Measurements from ENCODE around the gene ZWILCH.
"Not testable (repeated sequence)": the region's sequence is repeated elsewhere in the genome, so short reads cannot be mapped to it uniquely, and the experiment has no call there.

Gene ZWILCH

DNA sequence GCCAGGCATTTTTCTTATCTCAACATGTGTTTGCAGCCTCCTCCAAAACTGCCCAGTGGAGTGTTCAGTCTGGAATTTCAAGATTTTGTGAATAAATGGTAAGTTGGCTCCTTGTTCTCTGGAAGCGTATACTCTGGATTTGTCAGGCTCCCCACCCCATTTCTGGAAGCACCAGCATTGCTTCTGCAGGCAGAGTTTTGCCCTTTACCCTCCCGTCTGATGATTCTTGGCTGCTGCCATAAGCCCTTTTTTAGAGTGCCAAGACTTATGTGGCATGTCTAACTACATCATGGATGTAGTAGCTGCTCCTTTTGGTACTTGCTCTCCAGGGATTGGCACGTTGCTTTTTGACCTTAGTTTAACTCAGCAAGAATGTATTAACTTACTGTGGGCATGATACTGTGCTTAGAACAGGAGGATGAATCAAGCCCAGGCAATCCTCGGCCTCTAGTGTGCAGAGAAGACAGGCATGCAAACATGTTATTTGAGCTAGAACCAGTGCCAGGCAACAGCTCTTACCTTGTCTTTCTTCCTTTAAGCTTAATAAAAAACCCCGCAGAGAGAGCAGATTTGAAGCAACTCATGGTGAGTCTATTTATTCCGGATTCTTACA is 15.8 kb upstream of the ZWILCH start:
- DNase-seq: no peak

DNA sequence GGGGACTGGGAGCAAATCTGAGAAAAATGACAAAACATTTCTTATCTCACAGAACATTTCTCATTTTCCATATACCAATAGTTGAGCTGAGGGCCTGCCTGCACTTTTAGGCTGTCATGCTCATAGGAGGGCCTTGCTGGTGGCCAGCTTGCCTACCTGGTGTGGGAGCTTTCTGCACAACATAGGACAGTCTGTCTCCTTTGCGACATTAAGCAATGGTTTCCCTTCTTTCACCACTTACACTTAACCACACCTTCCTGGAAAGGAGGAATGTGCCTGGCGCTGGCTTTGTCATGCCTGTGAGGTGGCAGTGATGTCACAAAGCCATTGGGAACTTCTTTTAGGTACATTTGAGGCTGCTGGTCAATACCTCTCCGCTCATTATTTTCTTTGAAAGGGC is 13.3 kb upstream of the ZWILCH start:
- DNase-seq: no peak

- no peak for DNase-seq
Observed at GRCh38 chr15:66494262-66494661, 10.9 kb upstream of the ZWILCH start.

GRCh38 chr15:66496951-66497501 is 8.1 kb upstream of the ZWILCH start:
- DNase-seq: peak; percentile 49 to 53

GRCh38 chr15:66497502-66498455 is 7.3 kb upstream of the ZWILCH start, which contains the start of gene SNAPC5:
Gene SNAPC5 (minus strand): TSS chr15:66497762. CDS start chr15:66497731, 31 bp downstream.
- peak; percentile 89 to 91 for DNase-seq

- DNase-seq: peak; percentile 52 to 53
Observed at GRCh38 chr15:66498501-66499386, 6.4 kb upstream of the ZWILCH start.

GRCh38 chr15:66500346-66500745 is 4.8 kb upstream of the ZWILCH start:
- not testable (repeated sequence) for DNase-seq

DNA sequence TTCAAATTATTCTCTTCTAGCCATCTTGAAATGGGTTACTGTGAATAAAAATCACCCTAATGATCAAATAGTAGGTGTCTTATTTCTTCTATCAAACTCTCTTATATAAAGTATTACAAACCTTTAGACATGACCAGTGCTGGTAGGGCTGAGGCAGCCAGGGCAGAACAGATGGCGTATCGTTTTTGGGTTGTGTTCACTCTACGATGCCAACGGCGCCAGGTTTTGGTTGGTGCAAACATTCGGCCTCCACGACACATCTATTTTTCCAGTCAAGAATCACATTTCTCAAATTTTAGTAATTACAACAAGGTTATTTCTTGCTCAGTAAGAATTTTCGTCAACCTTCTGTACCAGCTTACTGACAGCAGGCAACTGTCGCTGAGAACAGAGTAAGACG is 2.6 kb upstream of the ZWILCH start:
- DNase-seq: no peak

- DNase-seq: not testable (repeated sequence)
Observed at GRCh38 chr15:66503041-66503648, 2.0 kb upstream of the ZWILCH start.

DNA sequence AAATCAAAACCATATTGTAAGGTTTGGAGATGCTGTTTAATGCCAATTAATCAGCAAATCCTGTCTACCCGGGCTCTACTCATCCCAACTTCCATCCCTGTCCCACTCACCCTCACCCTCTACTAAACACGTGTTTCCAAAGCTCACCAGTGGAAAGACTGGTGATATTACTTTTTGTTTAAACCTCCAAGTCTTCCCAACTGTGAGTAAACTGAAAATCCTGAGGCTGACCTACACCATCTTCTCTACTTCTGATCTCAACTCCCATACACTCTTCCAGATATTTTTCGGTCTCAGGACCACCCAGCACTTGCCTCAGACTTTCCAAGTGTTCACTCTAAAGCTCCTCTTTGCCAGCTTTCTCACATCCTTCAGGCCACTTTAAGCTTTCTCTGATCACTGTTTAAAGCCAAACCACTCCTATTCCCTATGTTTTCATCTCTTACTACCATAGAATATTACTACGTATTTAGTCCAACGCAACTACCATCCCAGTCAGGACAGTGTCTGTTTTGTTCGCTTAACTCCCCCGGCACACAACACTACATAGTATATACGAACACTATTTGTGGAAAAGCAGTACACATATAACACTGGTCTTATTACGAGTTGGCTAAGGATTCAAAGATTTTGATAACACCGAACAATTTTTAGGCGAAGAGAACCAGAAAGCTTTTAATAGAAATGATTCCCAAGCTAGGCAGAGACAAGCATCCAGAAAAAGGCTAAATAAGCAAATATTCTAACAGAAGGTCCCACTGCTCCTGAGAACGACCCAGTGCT is 1.2 kb upstream of the ZWILCH start:
- peak in 1 of 2 experiments; percentile 20 for DNase-seq

DNA sequence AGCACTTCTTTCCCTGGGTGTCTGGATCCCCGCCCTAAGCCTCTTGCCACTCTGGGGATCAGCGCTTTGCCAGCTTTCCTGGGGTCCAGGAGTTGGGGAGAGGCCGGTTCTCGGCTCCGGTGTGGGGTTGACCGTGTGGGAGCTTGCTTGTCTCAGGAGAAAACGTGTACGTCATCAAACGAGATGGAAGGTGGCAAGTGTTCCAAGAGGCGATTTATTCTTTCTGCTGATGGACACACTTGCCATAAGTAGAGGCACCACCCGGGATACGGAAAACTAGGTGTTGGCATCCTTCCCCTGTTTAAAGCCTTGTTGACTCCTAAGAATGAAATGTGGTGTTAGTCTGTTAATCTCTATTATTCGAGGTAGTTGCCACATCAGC is 295 bp downstream of the ZWILCH start:
- DNase-seq: peak; percentile 51 to 55

GRCh38 chr15:66505818-66506217 is 692 bp downstream of the ZWILCH start:
- DNase-seq: no peak

DNA sequence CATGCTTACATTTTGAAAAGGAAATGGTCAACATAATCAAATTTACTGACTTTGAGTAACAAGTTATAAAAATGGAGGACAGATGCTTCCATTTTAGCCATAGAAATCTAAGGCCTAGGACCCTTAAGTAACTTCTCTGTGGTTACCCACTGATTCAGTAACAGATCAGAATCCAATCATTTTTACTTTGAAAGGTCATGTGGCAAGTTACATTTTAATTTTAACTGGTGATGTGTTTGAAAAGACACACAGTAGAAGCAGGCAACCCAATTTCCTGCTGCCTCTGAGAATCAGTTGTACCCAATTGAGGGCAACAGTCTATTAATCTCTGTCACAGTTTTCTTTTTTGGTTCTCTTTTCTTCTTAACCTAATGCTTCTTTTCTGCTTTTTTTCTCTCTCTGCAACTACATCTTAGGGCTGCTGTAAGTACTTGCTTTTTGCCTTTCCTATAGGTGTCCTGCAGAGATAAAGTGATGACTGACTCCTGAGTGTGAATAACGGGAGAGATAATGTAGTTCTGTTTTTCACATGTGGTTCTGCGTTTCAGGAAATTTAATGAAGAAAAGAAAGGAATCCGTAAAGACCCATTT is 3.3 kb downstream of the ZWILCH start:
- DNase-seq: no peak

DNA sequence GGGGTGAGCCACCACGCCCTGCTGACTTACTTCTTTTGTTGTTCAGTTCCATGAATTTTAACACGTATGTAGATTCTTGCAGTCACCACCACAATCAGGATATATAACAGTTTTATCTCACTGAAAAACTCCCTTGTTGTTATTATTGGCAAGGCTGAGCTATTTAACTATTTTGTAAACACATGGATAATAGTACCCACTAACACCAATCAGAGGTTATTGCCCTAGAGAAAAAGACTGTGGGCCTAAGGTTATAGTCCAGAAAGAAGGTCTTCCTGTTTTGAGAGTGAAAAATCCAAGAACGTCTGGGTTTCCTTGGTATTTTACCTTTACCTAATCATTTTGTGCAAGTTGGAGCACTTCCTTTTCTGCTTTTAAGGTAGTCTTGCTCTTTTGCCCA is 9.5 kb downstream of the ZWILCH start:
- no peak for DNase-seq

- DNase-seq: no peak
Observed at GRCh38 chr15:66515901-66516322, 10.8 kb downstream of the ZWILCH start.

DNA sequence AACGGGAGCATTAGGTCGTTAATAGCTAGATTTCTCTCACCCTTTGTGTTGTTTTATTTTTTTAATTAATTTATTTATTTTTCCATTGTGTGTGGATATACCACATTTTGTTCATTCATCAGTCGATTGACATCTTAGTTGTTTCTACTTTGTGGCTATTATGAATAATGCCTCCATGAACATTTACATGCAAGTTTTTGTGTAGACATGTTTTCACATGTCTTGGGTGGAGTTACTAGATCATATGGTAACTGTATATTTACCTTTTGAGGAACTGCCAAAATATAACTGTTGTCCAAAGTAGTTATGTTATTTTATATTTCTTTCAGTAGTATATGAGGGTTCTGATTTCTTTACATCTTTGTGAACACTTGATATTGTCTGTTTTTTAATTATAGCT is 18.8 kb downstream of the ZWILCH start:
- no peak for DNase-seq

DNA sequence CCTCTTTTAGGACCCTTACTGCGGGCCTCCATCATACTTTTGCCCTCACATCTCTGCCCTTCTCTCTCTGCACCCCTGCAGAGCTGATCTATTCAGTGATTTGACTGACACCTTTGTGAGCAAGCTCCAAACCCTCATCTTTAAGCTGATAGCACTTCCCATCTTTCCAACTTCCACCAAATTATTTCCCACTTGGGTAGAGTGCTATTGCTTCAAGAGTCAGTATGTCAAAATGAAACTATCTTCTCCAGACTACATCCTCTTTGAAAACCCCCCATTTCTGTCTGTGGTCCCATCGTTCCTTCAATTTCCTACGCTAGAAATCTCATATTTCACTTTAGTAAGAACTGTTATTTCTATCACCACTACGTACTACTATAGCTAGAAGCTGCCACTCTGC is 19.7 kb downstream of the ZWILCH start:
- DNase-seq: no peak

DNA sequence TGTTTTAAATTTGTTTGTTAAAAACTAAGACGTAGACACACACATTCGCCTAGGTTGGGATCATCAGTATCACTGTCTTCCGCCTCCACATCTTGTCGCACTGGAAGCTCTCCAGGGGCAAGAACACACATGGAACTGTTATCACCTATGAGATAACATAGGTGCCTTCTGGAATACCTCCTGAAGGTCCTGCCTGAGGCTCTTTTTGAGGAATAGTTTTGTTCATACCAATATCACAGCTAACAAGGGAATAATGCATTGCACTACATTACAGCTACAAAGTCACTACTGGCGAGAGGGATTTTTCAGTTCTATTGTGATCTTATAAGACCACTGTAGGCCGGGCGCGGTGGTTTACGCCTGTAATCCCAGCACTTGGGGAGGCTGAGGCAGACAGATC is 29.9 kb downstream of the ZWILCH start:
- DNase-seq: no peak

- no peak for DNase-seq
Observed at GRCh38 chr15:66542896-66543295, 37.8 kb downstream of the ZWILCH start.

DNA sequence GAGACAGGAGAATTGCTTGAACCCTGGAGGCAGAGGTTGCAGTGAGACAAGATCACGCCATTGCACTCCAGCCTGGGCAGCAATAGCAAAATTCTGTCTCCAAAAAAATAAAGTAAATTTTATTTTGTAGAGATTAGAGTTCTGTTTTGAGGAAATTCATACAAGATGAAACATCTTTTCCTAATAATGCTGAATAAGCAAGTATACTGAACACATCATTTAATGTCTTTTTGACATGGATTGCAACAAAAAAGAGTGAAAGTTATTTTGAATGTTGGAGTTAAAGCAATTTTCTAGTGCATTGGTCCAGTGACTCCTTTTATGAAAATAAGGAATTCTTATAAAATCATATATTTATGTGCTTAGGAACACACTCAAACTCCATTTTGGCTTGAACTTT is 40.1 kb downstream of the ZWILCH start:
- DNase-seq: no peak

GRCh38 chr15:66555685-66556084 is 50.6 kb downstream of the ZWILCH start:
- no peak for DNase-seq
